NCI-H128 (cell line): ENCODE measurements around the gene CCDC89.
"Not testable (repeated sequence)": the region's sequence is repeated elsewhere in the genome, so short reads cannot be mapped to it uniquely, and the experiment has no call there.

Source experiments
- DNase-seq: peaks from one replicate; lab custom pipeline; 2025; ENCODE audit not compliant: unreplicated experiment; lab: John Stamatoyannopoulos, UW

Gene CCDC89

GRCh38 chr11:85694385-85694980 is 8.5 kb upstream of the CCDC89 start:
- no peak for DNase-seq

DNA sequence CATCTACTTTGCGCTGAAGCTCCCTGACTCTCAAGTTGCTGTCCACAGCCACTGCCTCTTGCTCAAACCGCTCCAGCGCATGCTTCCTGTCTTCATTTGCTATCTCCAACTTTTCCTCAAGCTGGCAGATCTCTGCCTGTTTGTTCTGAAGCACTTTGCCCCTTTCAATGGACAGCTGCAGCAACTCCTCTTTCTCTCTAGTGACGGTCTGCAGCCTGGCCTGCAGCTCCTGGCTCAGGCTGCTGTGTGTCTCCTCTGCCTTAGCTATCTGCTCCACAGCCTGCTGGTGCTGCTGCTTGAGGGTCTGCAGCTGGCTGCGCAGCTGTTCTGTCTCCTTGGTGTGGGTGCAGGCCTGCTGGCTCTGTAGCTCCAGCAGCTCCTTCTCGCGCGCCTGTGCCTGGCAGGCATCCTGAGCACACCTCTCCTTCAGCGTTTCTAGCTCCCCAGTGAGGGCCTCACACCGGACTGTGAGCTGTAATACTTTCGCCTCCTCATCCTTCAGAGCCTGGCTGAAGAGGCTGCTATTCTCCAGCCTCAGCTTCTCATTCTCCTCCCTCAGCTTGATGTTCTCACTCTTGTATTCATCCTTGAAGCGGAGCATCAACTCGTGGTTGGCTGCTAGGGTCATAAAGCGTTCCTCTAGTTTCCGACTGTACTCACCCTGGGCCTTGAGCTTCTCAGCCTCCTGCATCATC is 723 bp downstream of the CCDC89 start:
- DNase-seq: no peak

DNA sequence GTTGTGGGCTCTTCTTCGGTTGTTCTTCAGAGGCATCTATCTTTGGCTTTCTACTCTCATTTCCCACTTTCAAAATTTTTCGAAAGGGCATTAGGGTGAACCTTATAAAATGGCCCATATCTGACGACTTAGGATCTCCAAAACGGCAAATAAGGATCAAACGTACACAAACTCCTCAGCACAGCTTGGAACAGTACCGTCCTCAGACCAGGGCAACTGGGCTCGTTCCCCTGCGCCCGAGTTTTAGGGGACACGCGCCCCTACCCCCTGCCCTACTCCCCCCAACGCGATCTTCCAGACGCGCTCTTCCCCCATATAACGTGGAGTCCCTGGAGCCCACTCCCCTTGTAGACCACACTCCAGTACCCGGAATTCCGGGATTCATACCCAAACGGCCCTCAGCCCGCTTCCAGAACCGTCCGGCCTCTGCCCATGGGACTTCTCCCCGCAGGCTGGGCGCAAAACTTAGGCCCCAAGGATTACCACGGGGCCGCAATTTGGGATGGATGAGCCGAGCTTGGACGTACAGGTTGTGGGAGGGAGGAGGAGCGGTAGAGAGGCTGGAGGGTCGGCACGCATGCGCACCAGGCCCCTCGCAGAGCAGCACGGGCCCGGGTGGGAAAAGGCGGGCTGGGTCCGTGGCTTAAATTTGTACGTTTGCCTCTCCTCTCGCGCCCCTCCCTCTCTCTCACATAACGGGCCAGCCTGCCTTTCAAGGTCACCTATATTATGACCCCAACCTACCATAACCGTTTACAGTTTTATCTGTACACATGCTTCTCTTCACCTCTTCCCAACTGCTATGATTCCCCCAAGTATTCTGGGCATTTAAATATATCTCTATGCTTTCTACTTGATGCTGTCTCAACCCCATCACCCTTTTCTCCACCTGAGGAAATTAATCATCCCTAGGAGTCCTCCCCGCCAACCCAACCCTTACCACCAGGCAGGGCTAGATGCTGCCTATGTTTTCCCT is 3.4 kb downstream of the CCDC89 start:
- no peak for DNase-seq

DNA sequence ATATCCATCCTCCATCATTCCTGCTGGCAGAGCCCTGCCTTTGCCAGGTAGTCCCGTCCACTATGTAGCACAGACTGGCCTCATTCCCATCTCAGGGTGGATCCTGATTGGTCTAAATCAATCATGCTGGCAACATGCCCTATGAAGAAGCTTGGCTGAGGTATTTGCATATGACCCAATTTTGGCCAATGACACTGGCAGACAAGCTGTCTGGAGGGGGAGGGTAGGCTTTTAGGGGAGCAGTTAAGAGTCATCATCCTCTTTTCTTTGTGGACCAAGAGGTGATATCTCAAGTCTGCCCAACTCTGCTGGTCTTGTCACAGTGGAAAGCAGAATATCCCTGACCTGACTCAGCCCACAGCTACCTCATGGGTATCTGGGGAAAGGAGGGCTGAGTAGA is 5.1 kb downstream of the CCDC89 start:
- no peak for DNase-seq

DNA sequence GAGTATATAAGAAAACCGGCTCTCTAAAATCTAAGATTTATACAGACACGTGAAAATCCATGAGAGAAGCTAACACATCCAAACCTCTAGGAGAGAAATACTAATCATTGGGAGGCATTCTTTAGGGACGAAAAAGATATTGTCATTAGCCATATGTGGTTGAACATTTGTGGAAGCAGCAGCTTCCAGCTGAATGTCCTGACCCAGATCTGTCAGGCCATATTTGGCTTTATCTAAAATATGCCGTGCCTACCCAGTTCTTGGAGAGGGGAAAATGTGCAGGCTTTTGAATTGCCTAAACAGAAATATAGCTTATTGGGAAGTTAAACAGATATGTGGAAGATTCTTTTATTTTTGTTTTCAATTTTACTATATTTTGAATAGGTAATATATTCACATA is 6.4 kb downstream of the CCDC89 start:
- DNase-seq: no peak

DNA sequence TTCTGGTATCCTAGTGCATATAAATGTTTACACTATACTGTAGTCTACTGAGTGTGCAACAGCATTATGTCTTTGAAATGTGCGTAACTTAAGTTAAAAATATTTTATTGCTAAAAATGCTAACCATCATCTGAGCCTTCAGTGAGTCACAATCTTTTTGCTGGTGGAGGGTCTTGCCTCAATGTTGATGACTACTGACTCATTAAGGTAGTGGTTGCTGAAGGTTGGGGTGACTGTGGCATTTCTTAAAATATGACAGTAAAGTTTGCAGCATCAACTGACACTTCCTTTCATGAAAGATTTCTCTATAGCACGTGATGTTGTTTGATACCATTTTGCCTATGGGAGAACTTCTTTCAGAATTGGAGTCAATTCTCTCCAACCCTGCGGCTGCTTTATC is 12.6 kb downstream of the CCDC89 start:
- no peak for DNase-seq

- DNase-seq: no peak
Measured at GRCh38 chr11:85672105-85672902, 13.7 kb downstream of the CCDC89 start.

DNA sequence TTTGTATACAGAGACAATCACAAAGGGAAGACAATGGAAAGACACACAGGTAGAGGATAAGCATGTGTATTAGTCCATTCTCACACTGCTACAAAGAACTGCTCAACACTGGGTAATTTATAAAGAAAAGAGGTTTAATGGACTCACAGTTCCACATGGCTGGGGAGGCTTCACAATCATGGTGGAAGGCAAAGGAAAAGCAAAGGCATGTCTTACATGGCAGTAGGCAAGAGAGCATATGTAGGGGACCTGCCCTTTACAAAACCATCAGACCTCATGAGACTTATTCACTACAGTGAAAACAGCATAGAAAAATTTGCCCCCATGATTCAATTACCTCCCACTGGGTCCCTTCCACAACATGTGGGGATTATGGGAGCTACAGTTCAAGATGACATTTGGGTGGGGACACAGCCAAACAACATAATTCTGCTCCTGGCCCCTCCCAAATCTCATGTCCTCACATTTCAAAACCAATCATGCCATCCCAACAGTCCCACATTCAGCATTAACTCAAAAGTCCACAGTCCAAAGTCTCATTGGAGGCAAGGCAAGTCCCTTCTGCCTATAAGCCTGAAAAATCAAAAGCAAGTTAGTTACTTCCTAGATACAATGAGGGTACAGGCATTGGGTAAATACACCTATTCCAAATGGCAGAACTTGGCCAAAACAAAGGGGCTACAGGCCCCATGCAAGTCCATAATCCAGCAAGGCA is 14.9 kb downstream of the CCDC89 start:
- DNase-seq: not testable (repeated sequence)

DNA sequence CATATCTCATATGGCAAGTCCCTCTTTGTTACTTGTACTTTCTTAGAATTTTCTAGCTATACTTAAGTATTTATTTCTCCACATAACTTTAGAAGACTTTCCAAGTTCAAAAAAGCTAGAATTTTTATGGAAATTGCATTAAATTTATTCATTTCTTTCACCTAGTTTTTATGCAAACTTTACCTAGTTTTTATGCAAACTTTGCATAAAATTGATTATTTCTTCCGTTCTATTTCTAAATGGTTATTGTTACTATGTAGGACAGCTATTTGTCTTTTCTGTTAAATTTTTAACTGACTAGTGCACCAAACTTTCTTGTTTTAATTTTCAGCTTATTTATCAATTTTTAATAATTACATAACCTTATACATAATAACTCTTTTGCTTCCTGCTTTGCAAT is 17.8 kb downstream of the CCDC89 start:
- DNase-seq: no peak

- no peak for DNase-seq
Measured at GRCh38 chr11:85666687-85667086, 19.3 kb downstream of the CCDC89 start.

DNA sequence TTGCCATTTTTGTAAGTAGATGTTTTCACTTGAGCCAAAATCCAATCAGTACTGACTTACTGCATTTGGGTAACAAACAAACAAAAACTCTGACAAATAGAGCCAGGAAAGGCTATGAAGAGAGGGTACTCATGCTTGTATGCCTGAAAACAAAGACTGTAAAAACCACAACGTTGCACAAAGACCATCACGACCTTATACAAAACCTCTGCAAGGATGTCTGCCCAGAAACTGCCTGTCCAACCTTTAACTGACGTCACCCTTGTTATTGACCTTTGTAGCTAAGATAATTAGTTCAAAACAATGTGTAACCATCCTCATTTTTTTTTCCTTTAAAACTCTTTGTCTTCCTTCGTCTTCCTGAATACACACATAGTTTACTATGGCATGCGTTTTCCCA is 20.3 kb downstream of the CCDC89 start:
- no peak for DNase-seq

- peak; percentile 95 for DNase-seq
Measured at GRCh38 chr11:85664615-85665481, 21.1 kb downstream of the CCDC89 start, which contains the start of gene CREBZF. CREBZF (minus strand) TSS chr11:85665129; CDS start chr11:85664875, 254 bp downstream.

GRCh38 chr11:85663753-85664614 is 22.0 kb downstream of the CCDC89 start:
- DNase-seq: peak; percentile 32

- no peak for DNase-seq
Measured at GRCh38 chr11:85663080-85663752, 22.8 kb downstream of the CCDC89 start.

GRCh38 chr11:85661972-85662664 is 23.9 kb downstream of the CCDC89 start:
- no peak for DNase-seq

DNA sequence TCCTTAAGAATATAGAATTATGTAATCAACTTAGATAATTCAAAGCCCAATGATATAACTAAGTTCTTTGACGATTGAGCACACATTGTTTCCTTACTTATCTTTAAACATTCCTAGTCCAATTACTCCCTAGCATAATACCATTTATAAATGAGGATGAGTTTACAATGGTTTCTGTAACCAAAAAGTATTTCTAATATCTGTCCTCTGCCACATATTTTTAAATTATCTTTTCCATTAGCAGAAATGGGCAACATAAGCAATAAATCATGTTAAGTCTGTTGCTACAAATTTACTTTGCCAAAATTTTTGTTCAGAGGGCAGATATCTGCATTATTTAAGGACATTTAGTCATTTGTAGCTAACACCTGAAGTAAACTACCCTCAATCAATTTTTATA is 27.8 kb downstream of the CCDC89 start:
- DNase-seq: no peak

GRCh38 chr11:85656777-85657176 is 29.2 kb downstream of the CCDC89 start:
- DNase-seq: no peak
